SK-N-SH treated with all-trans-retinoic acid at 6 μM for 48 hours (cell line): ENCODE results near the gene GAS5.

Experiments used
- ATAC-seq: fragments of 200-7000 bp; cut with Tn5 transposase; 3 replicates; pipeline ENCODE4 v1.9.1; 2020; ENCODE audit warnings: mild to moderate bottlenecking, moderate library complexity
- ARNTL ChIP-seq: fragments of 450-650 bp; formaldehyde crosslinking; IDR thresholded peaks from 2 replicates; pipeline ENCODE4 v1.5.0; 2020; ENCODE audit warnings: low read depth, mild to moderate bottlenecking, moderate library complexity, borderline replicate concordance
- BACH2 ChIP-seq: fragments of 250-450 bp; sonication (Bioruptor Pico); IDR thresholded peaks from 2 replicates; pipeline ENCODE4 v1.9.0; 2021; ENCODE audit warnings: mild to moderate bottlenecking, borderline replicate concordance
- ESRRG ChIP-seq: fragments of 250-450 bp; sonication (Bioruptor Pico); IDR thresholded peaks from 2 replicates; pipeline ENCODE4 v1.6.1; 2021; ENCODE audit warnings: mild to moderate bottlenecking
- GLIS3 ChIP-seq: fragments of 250-450 bp; sonication (Bioruptor Pico); IDR thresholded peaks from 2 replicates; pipeline ENCODE4 v1.5.0; 2020; ENCODE audit warnings: mild to moderate bottlenecking, moderate library complexity
- OSR1 ChIP-seq: fragments of 250-450 bp; sonication (Bioruptor Pico); IDR thresholded peaks from 2 replicates; pipeline ENCODE4 v1.8.0; 2022; ENCODE audit warnings: moderate library complexity, mild to moderate bottlenecking, inconsistent platforms
- PATZ1 ChIP-seq: fragments of 250-450 bp; sonication (Bioruptor Pico); IDR thresholded peaks from 2 replicates; pipeline ENCODE4 v1.8.0; 2020; ENCODE audit warnings: mild to moderate bottlenecking, moderate library complexity, borderline replicate concordance
- POU6F1 ChIP-seq: fragments of 250-450 bp; sonication (Bioruptor Pico); IDR thresholded peaks from 2 replicates; pipeline ENCODE4 v1.8.0; 2021; ENCODE audit warnings: low read depth, mild to moderate bottlenecking, moderate library complexity, borderline replicate concordance
- PPARA ChIP-seq: fragments of 250-450 bp; sonication (Bioruptor Pico); IDR thresholded peaks from 2 replicates; pipeline ENCODE4 v1.5.0; 2020; ENCODE audit warnings: mild to moderate bottlenecking, borderline replicate concordance
- SNAI2 ChIP-seq: fragments of 250-450 bp; sonication (Bioruptor Pico); IDR thresholded peaks from 2 replicates; pipeline ENCODE4 v1.5.0; 2020; ENCODE audit warnings: mild to moderate bottlenecking, moderate library complexity
- TCF4 ChIP-seq: fragments of 250-450 bp; sonication (Bioruptor Pico); IDR thresholded peaks from 2 replicates; pipeline ENCODE4 v1.8.0; 2021; ENCODE audit warnings: mild to moderate bottlenecking, moderate library complexity, borderline replicate concordance
- TOX ChIP-seq: fragments of 250-450 bp; sonication (Bioruptor Pico); IDR thresholded peaks from 2 replicates; pipeline ENCODE4 v1.8.0; 2021; ENCODE audit warnings: mild to moderate bottlenecking, moderate library complexity, borderline replicate concordance
- ZC3H10 ChIP-seq: fragments of 250-450 bp; sonication (Bioruptor Pico); IDR thresholded peaks from 2 replicates; pipeline ENCODE4 v1.5.1; 2021; ENCODE audit warnings: mild to moderate bottlenecking, moderate library complexity
- ZFP3 ChIP-seq: fragments of 250-450 bp; sonication (Bioruptor Pico); IDR thresholded peaks from 2 replicates; pipeline ENCODE4 v1.5.0; 2020; ENCODE audit warnings: mild to moderate bottlenecking, moderate library complexity
- ZFP30 ChIP-seq: fragments of 450-650 bp; formaldehyde crosslinking; IDR thresholded peaks from 2 replicates; pipeline ENCODE4 v1.5.0; 2022; ENCODE audit warnings: mild to moderate bottlenecking, moderate library complexity
- ZNF565 ChIP-seq: fragments of 450-650 bp; formaldehyde crosslinking; conservative IDR thresholded peaks from 2 replicates; pipeline ENCODE4 v1.5.0; 2020; ENCODE audit warnings: low read depth, mild to moderate bottlenecking, moderate library complexity
- ZNF70 ChIP-seq: fragments of 450-650 bp; formaldehyde crosslinking; IDR thresholded peaks from 2 replicates; pipeline ENCODE4 v1.5.0; 2020; ENCODE audit warnings: mild to moderate bottlenecking, moderate library complexity
- ZNF8 ChIP-seq: fragments of 450-650 bp; formaldehyde crosslinking; IDR thresholded peaks from 2 replicates; pipeline ENCODE4 v1.5.0; 2020; ENCODE audit warnings: mild to moderate bottlenecking, moderate library complexity
- TF ChIP-seq, protein P1 (sequence below): fragments of 250-450 bp; sonication (Bioruptor Pico); IDR thresholded peaks from 2 replicates; pipeline ENCODE4 v1.5.1; 2021; ENCODE audit warnings: mild to moderate bottlenecking, moderate library complexity
- TF ChIP-seq, protein P2 (sequence below): fragments of 250-450 bp; sonication (Bioruptor Pico); IDR thresholded peaks from 2 replicates; pipeline ENCODE4 v1.5.1; 2020; ENCODE audit warnings: low read depth, mild to moderate bottlenecking, moderate library complexity

Gene GAS5

DNA sequence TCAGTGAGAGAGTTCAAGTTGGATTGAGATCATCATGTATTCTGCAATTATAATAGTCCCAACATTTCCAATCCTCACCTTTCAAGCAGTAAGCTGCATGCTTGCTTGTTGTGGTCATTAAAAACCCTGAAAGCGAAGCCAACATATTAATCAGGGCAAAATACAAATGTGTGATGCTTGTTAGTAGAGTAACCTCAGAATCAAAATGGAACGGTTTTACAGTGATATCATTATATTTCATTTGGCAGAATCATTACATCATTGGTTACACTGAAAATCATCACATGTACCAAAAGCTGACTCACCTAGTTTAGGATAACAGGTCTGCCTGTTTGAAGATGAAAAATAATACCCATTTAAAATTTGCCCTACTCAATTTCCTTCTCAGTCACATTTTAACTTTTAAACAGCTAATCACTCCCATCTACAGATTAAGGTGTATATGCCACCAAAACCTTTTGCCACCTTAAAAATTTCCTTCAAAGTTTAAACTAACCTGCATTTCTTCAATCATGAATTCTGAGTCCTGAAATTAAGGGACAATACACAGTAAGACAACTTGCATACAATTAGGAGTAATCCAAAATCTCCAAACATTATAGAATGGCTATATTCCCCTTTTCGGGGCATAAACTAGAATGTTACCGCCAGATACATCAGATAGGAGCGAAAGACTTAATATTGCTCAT is 3.5 kb downstream of the GAS5 start:
- ATAC-seq = no peak
- TF ChIP-seq ZNF8 (CRISPR knock-in tag) (no peak), TCF4 (CRISPR knock-in tag) (no peak), GLIS3 (CRISPR knock-in tag) (0 out of 2 replicates have a peak, but pooled peaks have one; percentile 12), ZNF565 (no peak), BACH2 (CRISPR knock-in tag) (no peak), ZNF70 (CRISPR knock-in tag) (no peak), ZFP3 (CRISPR knock-in tag) (no peak), PATZ1 (CRISPR knock-in tag) (no peak), TOX (peak; percentile 39; the same call in 1 of the 2 replicates), OSR1 (CRISPR knock-in tag) (no peak), ARNTL (CRISPR knock-in tag) (no peak), ZFP30 (CRISPR knock-in tag) (no peak), ZC3H10 (peak; percentile 57)
- TF ChIP-seq, protein P1, sequence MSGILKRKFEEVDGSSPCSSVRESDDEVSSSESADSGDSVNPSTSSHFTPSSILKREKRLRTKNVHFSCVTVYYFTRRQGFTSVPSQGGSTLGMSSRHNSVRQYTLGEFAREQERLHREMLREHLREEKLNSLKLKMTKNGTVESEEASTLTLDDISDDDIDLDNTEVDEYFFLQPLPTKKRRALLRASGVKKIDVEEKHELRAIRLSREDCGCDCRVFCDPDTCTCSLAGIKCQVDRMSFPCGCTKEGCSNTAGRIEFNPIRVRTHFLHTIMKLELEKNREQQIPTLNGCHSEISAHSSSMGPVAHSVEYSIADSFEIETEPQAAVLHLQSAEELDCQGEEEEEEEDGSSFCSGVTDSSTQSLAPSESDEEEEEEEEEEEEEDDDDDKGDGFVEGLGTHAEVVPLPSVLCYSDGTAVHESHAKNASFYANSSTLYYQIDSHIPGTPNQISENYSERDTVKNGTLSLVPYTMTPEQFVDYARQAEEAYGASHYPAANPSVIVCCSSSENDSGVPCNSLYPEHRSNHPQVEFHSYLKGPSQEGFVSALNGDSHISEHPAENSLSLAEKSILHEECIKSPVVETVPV (CRISPR knock-in tag) = no peak
- TF ChIP-seq, protein P2, sequence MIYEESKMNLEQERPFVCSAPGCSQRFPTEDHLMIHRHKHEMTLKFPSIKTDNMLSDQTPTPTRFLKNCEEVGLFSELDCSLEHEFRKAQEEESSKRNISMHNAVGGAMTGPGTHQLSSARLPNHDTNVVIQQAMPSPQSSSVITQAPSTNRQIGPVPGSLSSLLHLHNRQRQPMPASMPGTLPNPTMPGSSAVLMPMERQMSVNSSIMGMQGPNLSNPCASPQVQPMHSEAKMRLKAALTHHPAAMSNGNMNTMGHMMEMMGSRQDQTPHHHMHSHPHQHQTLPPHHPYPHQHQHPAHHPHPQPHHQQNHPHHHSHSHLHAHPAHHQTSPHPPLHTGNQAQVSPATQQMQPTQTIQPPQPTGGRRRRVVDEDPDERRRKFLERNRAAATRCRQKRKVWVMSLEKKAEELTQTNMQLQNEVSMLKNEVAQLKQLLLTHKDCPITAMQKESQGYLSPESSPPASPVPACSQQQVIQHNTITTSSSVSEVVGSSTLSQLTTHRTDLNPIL (CRISPR knock-in tag) = no peak

DNA sequence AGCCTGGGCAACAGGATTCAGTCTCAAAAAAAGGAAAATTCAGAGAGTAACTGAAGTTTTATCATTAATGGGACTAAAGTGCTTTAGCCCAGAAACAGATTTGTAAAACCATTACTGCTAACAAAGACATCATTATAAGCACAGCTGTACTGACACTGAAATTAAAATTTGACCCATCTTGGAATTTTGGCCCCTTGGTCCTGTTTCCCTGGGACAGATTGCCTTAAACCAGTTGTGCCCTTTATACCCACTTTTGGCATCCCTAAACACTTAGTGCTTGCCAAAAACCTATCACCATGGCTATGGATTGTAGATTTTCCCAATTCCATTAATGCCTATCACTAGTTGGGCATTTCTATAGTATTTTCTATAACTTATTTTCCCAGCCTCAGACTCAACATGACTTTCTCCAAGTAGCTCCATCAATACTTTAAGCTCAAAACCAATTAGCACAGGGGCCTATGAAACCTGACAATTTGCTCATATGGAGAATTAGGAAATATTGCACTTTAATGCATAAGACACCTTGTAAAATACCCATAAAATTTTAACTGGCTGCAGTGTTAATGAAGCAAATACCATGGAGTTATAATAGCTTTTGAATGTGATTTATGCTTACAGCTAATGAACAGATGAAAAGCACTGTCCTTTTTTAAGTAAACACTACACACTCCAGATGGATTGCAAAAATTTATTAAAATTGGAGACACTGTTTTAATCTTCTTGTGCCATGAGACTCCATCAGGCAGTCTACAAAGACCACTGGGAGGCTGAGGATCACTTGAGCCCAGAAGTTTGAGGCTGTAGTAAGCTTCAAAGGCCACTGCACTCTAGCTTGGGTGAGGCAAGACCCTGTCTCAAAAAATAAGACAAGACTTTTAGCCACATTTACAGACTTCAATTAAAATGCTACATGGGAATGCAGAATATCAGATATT is 4.3 kb downstream of the GAS5 start:
- TF ChIP-seq ZC3H10 (peak; percentile 48; the same call in 1 of the 2 replicates), PATZ1 (CRISPR knock-in tag) (peak; percentile 40; the same call in 1 of the 2 replicates), PPARA (CRISPR knock-in tag) (no peak), TOX (peak; percentile 39; the same call in 1 of the 2 replicates), OSR1 (CRISPR knock-in tag) (no peak), SNAI2 (CRISPR knock-in tag) (no peak), POU6F1 (CRISPR knock-in tag) (0 out of 2 replicates have a peak, but pooled peaks have one; percentile 9), GLIS3 (CRISPR knock-in tag) (0 out of 2 replicates have a peak, but pooled peaks have one; percentile 50), ESRRG (CRISPR knock-in tag) (peak; percentile 82)
- TF ChIP-seq, protein P1 (CRISPR knock-in tag) = peak; percentile 62; the same call in 1 of the 2 replicates
- TF ChIP-seq, all 23 proteins: peak for 7
- ATAC-seq = no peak
